ENCODE measurements around the gene DENND1A.

- TF ChIP-seq POLR2A (IDR thresholded peaks at IDR 0.05) (no peak), CTCF (IDR thresholded peaks at IDR 0.05) (no peak)
Observed at GRCh38 chr9:123434619-123435240, 495.2 kb downstream of the DENND1A start.
